Endothelial cell of umbilical vein (primary cell): ENCODE data around the gene AZU1. TPM values are rescaled to one million over a fixed set of nuclear protein-coding genes. Genes with fewer than 3 reads are reported as not detected.

Experiments
- BruUV-seq: library from RNA; stranded (reverse); fragments of 400-500 nt; replicated peaks from 2 replicates; lab custom pipeline; 2021; lab: Mats Ljungman, UMichigan
- CTCF ChIA-PET: fragments of 300-600, 350-600 bp; sonication (Branson Sonifier 250); formaldehyde crosslinking; loops from one replicate; lab custom pipeline; 2021; ENCODE audit warnings: antibody characterized with exemption, inconsistent platforms; lab: Charles Lee
- POLR2A ChIA-PET: fragments of 300-600, 350-600 bp; sonication (Branson Sonifier 250); formaldehyde crosslinking; loops from one replicate; lab custom pipeline; 2021; ENCODE audit warnings: antibody characterized with exemption, inconsistent platforms; lab: Charles Lee
- DNase-seq: peaks from one replicate; pipeline ENCODE4 v3.0.0-alpha.2; 2011; ENCODE audit warnings: low read depth, low spot score
- FAIRE-seq: peaks from 2 replicates; lab custom pipeline; 2011; peaks lifted over from hg19 to GRCh38; lab: Jason Lieb, UNC
- H2AFZ ChIP-seq: 2 replicates; pipeline ENCODE4 v1.6.0; 2012; ENCODE audit warnings: low read depth, low read length, control low read depth, inconsistent platforms
- H3K27ac ChIP-seq: 2 replicates; pipeline ENCODE4 v1.5.1; 2011; ENCODE audit warnings: low read depth, mild to moderate bottlenecking, control low read depth, low read length, moderate library complexity; ENCODE audit not compliant: insufficient read depth
- H3K27me3 ChIP-seq, 2 experiments: 2 replicates each; pipeline versions ENCODE4 v1.6.0 to v1.6.1; 2011; ENCODE audit warnings: low read length in 2 of 2, mixed read lengths in 1 of 2; ENCODE audit not compliant: control insufficient read depth in 2 of 2, insufficient read depth in 2 of 2
- H3K36me3 ChIP-seq, 2 experiments: 2 replicates in 1 of 2; 3 replicates in 1 of 2; pipeline ENCODE4 v1.5.1; 2011; ENCODE audit warnings: low read length in 2 of 2, mild to moderate bottlenecking in 1 of 2, moderate library complexity in 1 of 2; ENCODE audit not compliant: control insufficient read depth in 2 of 2, insufficient read depth in 2 of 2; ENCODE audit errors: extremely low read depth in 1 of 2
- H3K4me1 ChIP-seq: 3 replicates; pipeline ENCODE4 v1.5.1; 2011; ENCODE audit warnings: mild to moderate bottlenecking, low read length; ENCODE audit not compliant: control insufficient read depth, insufficient read depth; ENCODE audit errors: extremely low read depth
- H3K4me2 ChIP-seq: 2 replicates; pipeline ENCODE4 v1.6.1; 2011; ENCODE audit warnings: low read length, control low read depth, mixed read lengths; ENCODE audit not compliant: insufficient read depth
- H3K4me3 ChIP-seq, 3 experiments: fragments of 200-600 bp in 1 of 3; sonication (generic), shearing (Covaris generic) in 1 of 3; replicated peaks in 1 of 3; 2 replicates each; pipeline ENCODE4 v1.5.1; 2011 to 2016; ENCODE audit warnings: control low read depth in 3 of 3, low read length in 3 of 3, mild to moderate bottlenecking in 2 of 3, inconsistent platforms in 1 of 3, low read depth in 1 of 3, moderate library complexity in 1 of 3; ENCODE audit not compliant: insufficient read depth in 1 of 3
- H3K79me2 ChIP-seq: 2 replicates; pipeline ENCODE4 v1.6.0; 2012; ENCODE audit warnings: low read length, inconsistent platforms; ENCODE audit not compliant: control insufficient read depth, insufficient read depth
- H3K9ac ChIP-seq: replicated peaks from 2 replicates; pipeline ENCODE3; 2011; ENCODE audit warnings: low read length, control low read depth; ENCODE audit not compliant: insufficient read depth; ENCODE audit errors: extremely low read depth
- H3K9me1 ChIP-seq: replicated peaks from 3 replicates; pipeline ENCODE4 v1.6.0; 2011; ENCODE audit warnings: mild to moderate bottlenecking, low read length; ENCODE audit not compliant: control insufficient read depth, insufficient read depth; ENCODE audit errors: extremely low read depth
- H3K9me3 ChIP-seq: replicated peaks from 2 replicates; pipeline ENCODE4 v1.5.1; 2012; ENCODE audit warnings: low read length, inconsistent platforms; ENCODE audit not compliant: control insufficient read depth, insufficient read depth
- H4K20me1 ChIP-seq: replicated peaks from 2 replicates; pipeline ENCODE3; 2011; ENCODE audit warnings: mild to moderate bottlenecking, low read length; ENCODE audit not compliant: control insufficient read depth, insufficient read depth; ENCODE audit errors: extremely low read depth
- EZH2 ChIP-seq: IDR thresholded peaks from 2 replicates; pipeline ENCODE4 v1.6.1; 2012; ENCODE audit warnings: borderline replicate concordance, low read depth, mild to moderate bottlenecking, moderate library complexity, low read length, inconsistent platforms; ENCODE audit not compliant: severe bottlenecking
- FOS ChIP-seq: IDR thresholded peaks from 2 replicates; pipeline ENCODE4 v1.6.1; 2011; ENCODE audit warnings: mild to moderate bottlenecking, low read length, moderate library complexity, borderline replicate concordance; ENCODE audit not compliant: insufficient read depth
- GATA2 ChIP-seq: IDR thresholded peaks from 2 replicates; pipeline ENCODE4 v1.7.0; 2011; ENCODE audit warnings: low read depth, mild to moderate bottlenecking, moderate library complexity, mixed read lengths, low read length; ENCODE audit not compliant: insufficient read length, insufficient read depth
- JUN ChIP-seq: IDR thresholded peaks from 2 replicates; pipeline ENCODE4 v1.6.1; 2011; ENCODE audit warnings: borderline replicate concordance, low read depth; ENCODE audit not compliant: insufficient read length, insufficient read depth
- MAX ChIP-seq: IDR thresholded peaks from 2 replicates; pipeline ENCODE4 v1.6.1; 2011; ENCODE audit not compliant: insufficient read depth, insufficient read length
- MYC ChIP-seq: IDR thresholded peaks from one replicate; pipeline ENCODE4 v1.6.1; 2011; ENCODE audit warnings: mild to moderate bottlenecking, low read depth, low read length
- POLR2A ChIP-seq: IDR thresholded peaks from 2 replicates; pipeline ENCODE4 v1.6.1; 2012; ENCODE audit warnings: low read depth, mild to moderate bottlenecking, control low read depth, low read length
- POLR2AphosphoS5 ChIP-seq: IDR thresholded peaks from 2 replicates; pipeline ENCODE4 v1.6.1; 2012; ENCODE audit warnings: low read depth, mild to moderate bottlenecking, control low read depth, low read length, moderate library complexity; ENCODE audit not compliant: insufficient read depth
- dilution Hi-C: fragments of 300-500 bp; cut with MboI; formaldehyde crosslinking; loops from one replicate; pipeline ENCODE4 v1.15.0; 2019; ENCODE audit warnings: low sequenced_read_pairs; ENCODE audit not compliant: extremely low pct_ligation_motif_present
- intact Hi-C: fragments of 100-400 bp; cut with micrococcal nuclease; formaldehyde crosslinking; loops from one replicate; pipeline ENCODE4 v1.10.0; 2022
- polyA plus RNA-seq, 4 experiments: library from polyadenylated mRNA; depleted of rRNA in 3 of 4; stranded (reverse) in 3 of 4; unstranded in 1 of 4; fragments of >200 nt; gene quantifications; 2 replicates each; pipeline versions ENCODE4 v1.2.1 to v1.2.3, GENCODE V29; 2011 to 2012; ENCODE audit warnings: missing spikeins in 1 of 4
- total RNA-seq: library from RNA; stranded (reverse); gene quantifications from 2 replicates; pipeline ENCODE4 v1.2.3, GENCODE V29; 2021
- TF ChIP-seq, protein P1 (sequence below), 2 donors: IDR thresholded peaks; 1 replicate in 1 of 2; 2 replicates in 1 of 2; pipeline ENCODE4 v1.5.1; 2011; ENCODE audit warnings: low read length in 2 of 2, mild to moderate bottlenecking in 2 of 2, moderate library complexity in 2 of 2, control low read depth in 1 of 2, inconsistent platforms in 1 of 2, low read depth in 1 of 2; ENCODE audit not compliant: insufficient read depth in 1 of 2; ENCODE audit errors: extremely low read depth in 1 of 2

The AZU1 gene
- total and polyA plus RNA-seq, 2 donors (not counting 3 experiments of a cell fraction or from before 2014, with no cell fraction given) = 0.12 TPM; not detected in 1

DNA sequence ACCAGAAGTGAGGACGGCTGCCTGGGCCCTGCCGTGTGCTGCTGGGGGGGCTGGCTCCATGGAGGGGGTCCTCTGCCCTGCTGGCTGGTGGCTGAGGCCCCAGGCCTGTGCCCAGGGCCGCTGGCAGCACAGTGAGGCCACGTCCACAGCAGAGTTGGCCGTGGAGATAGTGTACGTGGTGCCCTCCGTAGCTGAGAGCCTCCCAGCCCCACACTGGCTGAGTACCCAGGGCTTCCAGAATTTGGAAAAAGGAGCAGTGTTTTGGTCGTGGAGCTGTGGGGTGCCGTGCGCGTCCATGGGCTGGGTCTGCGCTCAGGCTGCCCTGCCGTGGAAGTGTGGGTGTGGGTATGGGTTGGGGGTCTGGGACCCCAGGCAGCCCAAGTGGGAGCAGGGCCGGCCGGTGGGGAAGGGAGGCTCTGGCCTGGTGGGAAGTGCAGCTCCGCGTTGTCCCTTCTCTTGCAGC is 24.5 kb upstream of the AZU1 start:
- Histone ChIP-seq H3K4me1 (peaks cover 35% of the 10 kb centered on the region), H4K20me1 (no peaks in the 10 kb centered on the region), H3K27ac (no peak overlapping the region), H3K9me1 (no peaks in the 10 kb centered on the region), H2AFZ (no peak overlapping the region), H3K4me3 (no peak overlapping the region), H3K36me3 (peaks cover 55 to 64% of the 10 kb centered on the region in 2 experiments), H3K4me2 (no peak overlapping the region), H3K9me3 (no peaks in the 10 kb centered on the region), H3K9ac (no peak overlapping the region), H3K79me2 (peaks cover 100% of the 10 kb centered on the region), H3K27me3 (no peaks in the 10 kb centered on the region)
- dilution Hi-C loops (no loop called here), intact Hi-C loops (no loop called here)
- POLR2A ChIA-PET = no interaction called here
- DNase-seq (no peak), FAIRE-seq (no peak)
- TF ChIP-seq POLR2A (no peak), POLR2AphosphoS5 (no peak), EZH2 (no peak), MYC (no peak), MAX (no peak), JUN (no peak), FOS (no peak), GATA2 (no peak)
- TF ChIP-seq, protein P1, sequence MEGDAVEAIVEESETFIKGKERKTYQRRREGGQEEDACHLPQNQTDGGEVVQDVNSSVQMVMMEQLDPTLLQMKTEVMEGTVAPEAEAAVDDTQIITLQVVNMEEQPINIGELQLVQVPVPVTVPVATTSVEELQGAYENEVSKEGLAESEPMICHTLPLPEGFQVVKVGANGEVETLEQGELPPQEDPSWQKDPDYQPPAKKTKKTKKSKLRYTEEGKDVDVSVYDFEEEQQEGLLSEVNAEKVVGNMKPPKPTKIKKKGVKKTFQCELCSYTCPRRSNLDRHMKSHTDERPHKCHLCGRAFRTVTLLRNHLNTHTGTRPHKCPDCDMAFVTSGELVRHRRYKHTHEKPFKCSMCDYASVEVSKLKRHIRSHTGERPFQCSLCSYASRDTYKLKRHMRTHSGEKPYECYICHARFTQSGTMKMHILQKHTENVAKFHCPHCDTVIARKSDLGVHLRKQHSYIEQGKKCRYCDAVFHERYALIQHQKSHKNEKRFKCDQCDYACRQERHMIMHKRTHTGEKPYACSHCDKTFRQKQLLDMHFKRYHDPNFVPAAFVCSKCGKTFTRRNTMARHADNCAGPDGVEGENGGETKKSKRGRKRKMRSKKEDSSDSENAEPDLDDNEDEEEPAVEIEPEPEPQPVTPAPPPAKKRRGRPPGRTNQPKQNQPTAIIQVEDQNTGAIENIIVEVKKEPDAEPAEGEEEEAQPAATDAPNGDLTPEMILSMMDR (IDR thresholded peaks at IDR 0.05; ENCODE audit: extremely low read depth in 1 of 2, insufficient read depth in 1 of 2, low read depth in 1 of 2, low read length in 2 of 2) = no peak
- no TSS peak for BruUV-seq
- CTCF ChIA-PET = interaction anchor here (1.0 to 5.5 kb wide), 3 partner anchors 8 to 33 kb away, joined by 3 to 32 read pairs (median 5); no protein-coding TSS in a partner anchor
